H1 (cell line): ENCODE data around the gene CEP83. TPM values are rescaled to one million over a fixed set of nuclear protein-coding genes. Genes with fewer than 3 reads are reported as not detected.

Experiments used
- CTCF ChIA-PET: fragments of 300-600 bp; sonication (Branson Sonifier 250); formaldehyde crosslinking; loops from one replicate; lab custom pipeline; 2021; ENCODE audit not compliant: partially characterized antibody; lab: Charles Lee
- POLR2A ChIA-PET: fragments of 300-600 bp; sonication (Branson Sonifier 250); formaldehyde crosslinking; loops from one replicate; lab custom pipeline; 2021; ENCODE audit warnings: inconsistent platforms; ENCODE audit not compliant: partially characterized antibody; lab: Charles Lee
- DNase-seq, 2 experiments: peaks; one replicate each; pipeline versions ENCODE4 v3.0.0 to v3.0.0-alpha.2; 2010 to 2022; ENCODE audit warnings: low spot score in 2 of 2, low read depth in 1 of 2, mixed read lengths in 1 of 2
- FAIRE-seq: peaks from 2 replicates; lab custom pipeline; 2011; peaks lifted over from hg19 to GRCh38; lab: Jason Lieb, UNC
- H2AFZ ChIP-seq: 2 replicates; pipeline ENCODE4 v1.8.1; 2012; ENCODE audit warnings: low read length, inconsistent platforms
- H2AK5ac ChIP-seq: 2 replicates; pipeline ENCODE4 v1.6.1; 2013; ENCODE audit warnings: low read depth, low read length
- H2BK120ac ChIP-seq: replicated peaks from 2 replicates; pipeline ENCODE3; 2013; ENCODE audit warnings: low read depth, low read length, inconsistent platforms
- H2BK12ac ChIP-seq: 2 replicates; pipeline ENCODE4 v1.6.1; 2013; ENCODE audit warnings: low read depth, low read length
- H2BK15ac ChIP-seq: 2 replicates; pipeline ENCODE4 v1.6.1; 2013; ENCODE audit warnings: low read length
- H2BK20ac ChIP-seq: 2 replicates; pipeline ENCODE4 v1.6.1; 2013; ENCODE audit warnings: low read length
- H2BK5ac ChIP-seq: 2 replicates; pipeline ENCODE4 v1.6.1; 2013; ENCODE audit warnings: low read depth, low read length
- H3K14ac ChIP-seq: 2 replicates; pipeline ENCODE4 v1.6.1; 2013; ENCODE audit warnings: inconsistent platforms; ENCODE audit not compliant: insufficient read length
- H3K18ac ChIP-seq: 2 replicates; pipeline ENCODE4 v1.6.1; 2013; ENCODE audit warnings: low read length; ENCODE audit errors: extremely low read depth
- H3K23ac ChIP-seq: 2 replicates; pipeline ENCODE4 v1.6.1; 2013; ENCODE audit warnings: inconsistent platforms; ENCODE audit not compliant: insufficient read length
- H3K23me2 ChIP-seq: 2 replicates; pipeline ENCODE4 v1.6.1; 2013; ENCODE audit warnings: low read depth, low read length
- H3K27ac ChIP-seq: 2 replicates; pipeline ENCODE4 v1.6.1; 2011; ENCODE audit warnings: low read depth, low read length, inconsistent platforms
- H3K27me3 ChIP-seq, 4 experiments: replicated peaks in 1 of 4; 1 replicate in 1 of 4; 2 replicates in 3 of 4; pipeline versions ENCODE4 v1.6.1 to v1.8.1; 2011 to 2013; ENCODE audit warnings: low read length in 3 of 4, mild to moderate bottlenecking in 3 of 4, inconsistent platforms in 2 of 4, mixed read lengths in 2 of 4, moderate library complexity in 1 of 4; ENCODE audit not compliant: control insufficient read depth in 3 of 4, insufficient read depth in 3 of 4; ENCODE audit errors: extremely low read depth in 1 of 4
- H3K36me3 ChIP-seq, 4 experiments: 2 replicates each; pipeline versions ENCODE4 v1.6.1 to v1.8.1; 2011 to 2013; ENCODE audit warnings: mild to moderate bottlenecking in 4 of 4, low read length in 3 of 4, moderate library complexity in 2 of 4, control low read depth in 1 of 4, inconsistent platforms in 1 of 4; ENCODE audit not compliant: insufficient read depth in 4 of 4, control insufficient read depth in 2 of 4
- H3K4ac ChIP-seq: replicated peaks from 2 replicates; pipeline ENCODE3; 2013; ENCODE audit warnings: low read length, low read depth, mixed read lengths, inconsistent platforms; ENCODE audit not compliant: insufficient read length
- H3K4me1 ChIP-seq, 4 experiments: replicated peaks in 1 of 4; 1 replicate in 1 of 4; 2 replicates in 3 of 4; pipeline versions ENCODE4 v1.6.1 to v1.8.1; 2011 to 2013; ENCODE audit warnings: low read length in 3 of 4, inconsistent platforms in 2 of 4, mixed read lengths in 1 of 4; ENCODE audit not compliant: insufficient read depth in 4 of 4, control insufficient read depth in 3 of 4
- H3K4me2 ChIP-seq, 2 experiments: 2 replicates each; pipeline versions ENCODE4 v1.6.1 to v1.8.1; 2011 to 2013; ENCODE audit warnings: low read depth in 2 of 2, low read length in 2 of 2, control low read depth in 1 of 2, inconsistent platforms in 1 of 2, mild to moderate bottlenecking in 1 of 2; ENCODE audit not compliant: insufficient read depth in 1 of 2
- H3K4me3 ChIP-seq, 4 experiments: fragments of 200-600, 300-600 bp in 1 of 4; sonication (generic), shearing (Covaris generic), sonication (Bioruptor Twin) in 1 of 4; 2 replicates each; pipeline versions ENCODE4 v1.5.1 to v1.8.1; 2011 to 2016; ENCODE audit warnings: low read length in 4 of 4, low read depth in 3 of 4, control low read depth in 2 of 4, inconsistent platforms in 2 of 4, mild to moderate bottlenecking in 2 of 4, mixed read lengths in 1 of 4, moderate library complexity in 1 of 4; ENCODE audit not compliant: insufficient read depth in 2 of 4; ENCODE audit errors: extremely low read depth in 1 of 4
- H3K56ac ChIP-seq: replicated peaks from 2 replicates; pipeline ENCODE3; 2013; ENCODE audit warnings: low read depth, mild to moderate bottlenecking, mixed read lengths, low read length, inconsistent platforms; ENCODE audit not compliant: insufficient read length
- H3K79me1 ChIP-seq: 2 replicates; pipeline ENCODE4 v1.6.1; 2013; ENCODE audit warnings: low read depth, low read length, control low read depth
- H3K79me2 ChIP-seq, 2 experiments: 2 replicates each; pipeline versions ENCODE4 v1.6.1 to v1.8.1; 2012 to 2013; ENCODE audit warnings: low read length in 2 of 2, mild to moderate bottlenecking in 2 of 2, inconsistent platforms in 1 of 2; ENCODE audit not compliant: insufficient read depth in 2 of 2, control insufficient read depth in 1 of 2
- H3K9ac ChIP-seq, 4 experiments: replicated peaks in 1 of 4; 1 replicate in 1 of 4; 2 replicates in 3 of 4; pipeline versions ENCODE4 v1.6.1 to v1.8.1; 2011 to 2013; ENCODE audit warnings: low read depth in 3 of 4, low read length in 3 of 4, control low read depth in 2 of 4, mild to moderate bottlenecking in 2 of 4, moderate library complexity in 2 of 4, inconsistent platforms in 1 of 4; ENCODE audit errors: extremely low read depth in 1 of 4
- H3K9me3 ChIP-seq, 2 experiments: 2 replicates each; pipeline versions ENCODE4 v1.6.1 to v1.8.1; 2012 to 2013; ENCODE audit warnings: mild to moderate bottlenecking in 2 of 2, moderate library complexity in 2 of 2, control low read depth in 1 of 2, inconsistent platforms in 1 of 2, low read depth in 1 of 2, low read length in 1 of 2, mixed read lengths in 1 of 2; ENCODE audit not compliant: insufficient read depth in 2 of 2
- H4K20me1 ChIP-seq, 2 experiments: replicated peaks in 1 of 2; 2 replicates each; pipeline versions ENCODE3 to v1.8.1; 2011 to 2013; ENCODE audit warnings: inconsistent platforms in 2 of 2, low read length in 2 of 2, mild to moderate bottlenecking in 1 of 2; ENCODE audit not compliant: insufficient read depth in 2 of 2, control insufficient read depth in 1 of 2
- H4K5ac ChIP-seq: 2 replicates; pipeline ENCODE4 v1.6.1; 2013; ENCODE audit warnings: low read length, low read depth, mixed read lengths, inconsistent platforms; ENCODE audit not compliant: insufficient read length
- H4K8ac ChIP-seq: 2 replicates; pipeline ENCODE4 v1.8.0; 2013; ENCODE audit warnings: mild to moderate bottlenecking, moderate library complexity, low read length, inconsistent platforms; ENCODE audit not compliant: insufficient read depth; ENCODE audit errors: extremely low read depth
- H4K91ac ChIP-seq: replicated peaks from 2 replicates; pipeline ENCODE3; 2013; ENCODE audit warnings: low read length, mixed read lengths, inconsistent platforms; ENCODE audit not compliant: insufficient read length
- ATF2 ChIP-seq: IDR thresholded peaks from 2 replicates; pipeline ENCODE4 v1.6.1; 2012; ENCODE audit warnings: low read length, inconsistent platforms
- CBX5 ChIP-seq: fragments of 300-800, 300-1000 bp; sonication (generic); IDR thresholded peaks from 2 replicates; pipeline ENCODE4 v1.7.1; 2016; ENCODE audit warnings: antibody characterized with exemption, low read length, low read depth
- CBX8 ChIP-seq: fragments of 300-800, 300-1000 bp; sonication (generic); IDR thresholded peaks from 2 replicates; pipeline ENCODE4 v1.7.1; 2016; ENCODE audit warnings: low read depth, low read length, borderline replicate concordance
- CEBPB ChIP-seq: IDR thresholded peaks from 2 replicates; pipeline ENCODE4 v1.6.1; 2012; ENCODE audit warnings: low read depth, low read length
- JUND ChIP-seq: IDR thresholded peaks from 2 replicates; pipeline ENCODE4 v1.6.1; 2011; ENCODE audit warnings: mild to moderate bottlenecking, improper control_type of control experiment, low read length
- KDM1A ChIP-seq: fragments of 200-600, 300-600 bp; sonication (generic); IDR thresholded peaks from 2 replicates; pipeline ENCODE4 v1.7.1; 2016; ENCODE audit warnings: mild to moderate bottlenecking, low read length, borderline replicate concordance
- KDM4A ChIP-seq: IDR thresholded peaks from one replicate; pipeline ENCODE4 v1.7.1; 2012; ENCODE audit warnings: low read depth, mild to moderate bottlenecking, moderate library complexity, low read length, inconsistent platforms; ENCODE audit not compliant: severe bottlenecking
- PHF8 ChIP-seq: fragments of 200-600 bp; sonication (generic); conservative IDR thresholded peaks from 2 replicates; pipeline ENCODE4 v1.7.1; 2012; ENCODE audit warnings: low read depth, mild to moderate bottlenecking, inconsistent platforms, low read length, moderate library complexity
- SP1 ChIP-seq: IDR thresholded peaks from 2 replicates; pipeline ENCODE4 v1.6.1; 2011; ENCODE audit warnings: low read depth, low read length
- SP4 ChIP-seq: IDR thresholded peaks from 2 replicates; pipeline ENCODE4 v1.6.1; 2012; ENCODE audit warnings: low read length, inconsistent platforms
- TAF7 ChIP-seq: optimal IDR thresholded peaks from 2 replicates; pipeline ENCODE3; 2011; ENCODE audit warnings: low read depth, mild to moderate bottlenecking, inconsistent platforms, low read length, moderate library complexity, borderline replicate concordance
- TCF12 ChIP-seq: IDR thresholded peaks from 2 replicates; pipeline ENCODE4 v1.6.1; 2011; ENCODE audit warnings: low read depth, mild to moderate bottlenecking, low read length
- YY1 ChIP-seq: IDR thresholded peaks from 2 replicates; pipeline ENCODE4 v1.6.1; 2011; ENCODE audit warnings: low read depth, mild to moderate bottlenecking, low read length
- WGBS, 2 experiments: shearing (Covaris generic) in 1 of 2; methylation state at CpG; one replicate each; pipeline versions ENCODE4 v1.1.6 to v1.1.7; 2013 to 2015; ENCODE audit warnings: low lambda C conversion rate in 2 of 2, mixed read lengths in 2 of 2, inconsistent platforms in 1 of 2, low coverage in 1 of 2, missing lambda C conversion rate in 1 of 2; ENCODE audit not compliant: insufficient replicate concordance in 2 of 2, insufficient coverage in 1 of 2, insufficient read length in 1 of 2; ENCODE audit errors: extremely low coverage in 1 of 2, missing lambda C conversion rate in 1 of 2; 5-methylcytosine and 5-hydroxymethylcytosine counted together
- polyA plus RNA-seq, 7 experiments: library from polyadenylated mRNA; depleted of rRNA in 3 of 7; stranded (reverse) in 5 of 7; unstranded in 2 of 7; fragments of >200 nt in 5 of 7; fragments of 200-250 nt in 2 of 7; gene quantifications; 1 replicate in 5 of 7; 2 replicates in 1 of 7; 4 replicates in 1 of 7; pipeline versions ENCODE4 v1.2.1 to v1.2.3, GENCODE V29; 2011 to 2013; ENCODE audit warnings: missing spikeins in 2 of 7, mixed read lengths in 2 of 7
- total RNA-seq: library from RNA; stranded (reverse); fragmentation: NEBNext Ultra II Directional; extraction: Animal tissue kit (Norgen Biotek cat#: 25700); gene quantifications from 2 replicates; pipeline ENCODE4 v1.2.1, GENCODE V29; 2021

Gene CEP83
- total and polyA plus RNA-seq, 2 of the 8 experiments (the other 6 are each of a cell fraction or from before 2014, with no cell fraction given): 6.0 to 25.8 TPM

GRCh38 chr12:94362653-94363052, 97.0 kb downstream of the CEP83 start:
- no peak for FAIRE-seq
- ChIA-PET POLR2A (no interaction called here), CTCF (interaction anchor here (0.5 to 1.2 kb wide), 2 partner anchors 13 to 918 kb away, joined by 3 read pairs; no protein-coding TSS in a partner anchor)
- no peak overlapping the region for H2BK12ac ChIP-seq
- no peak overlapping the region for H4K5ac ChIP-seq
- no peak overlapping the region for H4K8ac ChIP-seq
- peaks cover 0 to 9% (median 0%) of the 10 kb centered on the region in 4 experiments; a peak in 3 of 8 replicates for H3K36me3 ChIP-seq
- peaks cover 3 to 12% of the 10 kb centered on the region in 2 experiments; a peak in 2 of 4 replicates for H3K9me3 ChIP-seq
- H3K4ac ChIP-seq: no peak overlapping the region
- no peak overlapping the region for H2BK120ac ChIP-seq
- no peaks in the 10 kb centered on the region for H3K4me1 ChIP-seq
- no peak overlapping the region for H2BK15ac ChIP-seq
- H3K18ac ChIP-seq: no peak overlapping the region
- no peak overlapping the region for H3K23ac ChIP-seq
- no peak overlapping the region for H4K91ac ChIP-seq
- H3K79me1 ChIP-seq: no peaks in the 10 kb centered on the region
- H3K14ac ChIP-seq: no peak overlapping the region
- no peaks in the 10 kb centered on the region for H3K23me2 ChIP-seq
- H3K56ac ChIP-seq: no peak overlapping the region
- H2AFZ ChIP-seq: no peak overlapping the region
- no peak overlapping the region for H2BK20ac ChIP-seq
- H3K4me3 ChIP-seq: no peak overlapping the region
- H3K27me3 ChIP-seq: no peaks in the 10 kb centered on the region
- no peaks in the 10 kb centered on the region for H4K20me1 ChIP-seq
- no peak overlapping the region for H3K9ac ChIP-seq
- no peak overlapping the region for H3K4me2 ChIP-seq
- H3K27ac ChIP-seq: no peak overlapping the region
- WGBS, 2 experiments: 90% methylated on average over 2 of the region's 2 CpGs; no CpG with 5 or more reads in 1 of the 2 experiments
- H2AK5ac ChIP-seq: no peak overlapping the region
- DNase-seq: no peak
- no peak overlapping the region for H2BK5ac ChIP-seq
- H3K79me2 ChIP-seq: no peaks in the 10 kb centered on the region
- TF ChIP-seq JUND: no peak
- no peak for TF ChIP-seq KDM4A
- no peak for TF ChIP-seq CEBPB
- TF ChIP-seq ATF2: no peak
- TF ChIP-seq CBX8: no peak
- no peak for TF ChIP-seq CBX5
- no peak for TF ChIP-seq KDM1A
- no peak for TF ChIP-seq SP4
- no peak for TF ChIP-seq SP1
- TF ChIP-seq TCF12: no peak
- TF ChIP-seq TAF7: no peak
- no peak for TF ChIP-seq PHF8
- TF ChIP-seq YY1: no peak
